ENCODE data around the gene MINDY3.
A peak's percentile ranks its signal among the peaks of the same experiment; 100 is the strongest.
"Not testable (repeated sequence)": the region's sequence is repeated elsewhere in the genome, so short reads cannot be mapped to it uniquely, and the experiment has no call there.

Gene MINDY3

DNA sequence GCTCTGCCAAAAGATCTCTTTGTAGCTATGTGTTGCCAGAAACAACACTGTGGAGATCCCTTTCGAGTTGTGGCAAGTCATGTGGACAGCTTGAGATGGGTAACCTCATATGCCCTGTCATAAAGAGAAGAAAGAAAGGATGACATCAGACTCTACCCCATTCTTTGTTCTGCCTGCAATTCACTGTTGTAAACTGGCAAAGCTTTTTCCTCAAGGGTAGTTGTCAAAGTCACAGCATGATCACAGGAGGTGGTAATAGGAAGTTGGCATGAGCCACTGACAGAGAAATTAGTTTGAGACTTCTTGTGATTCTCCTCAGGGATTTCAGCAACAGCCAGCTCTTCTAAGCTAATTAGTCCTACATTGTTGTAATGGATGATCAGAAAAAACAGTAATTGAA, 19.4 kb upstream of the MINDY3 start:
- TF ChIP-seq, protein P1, sequence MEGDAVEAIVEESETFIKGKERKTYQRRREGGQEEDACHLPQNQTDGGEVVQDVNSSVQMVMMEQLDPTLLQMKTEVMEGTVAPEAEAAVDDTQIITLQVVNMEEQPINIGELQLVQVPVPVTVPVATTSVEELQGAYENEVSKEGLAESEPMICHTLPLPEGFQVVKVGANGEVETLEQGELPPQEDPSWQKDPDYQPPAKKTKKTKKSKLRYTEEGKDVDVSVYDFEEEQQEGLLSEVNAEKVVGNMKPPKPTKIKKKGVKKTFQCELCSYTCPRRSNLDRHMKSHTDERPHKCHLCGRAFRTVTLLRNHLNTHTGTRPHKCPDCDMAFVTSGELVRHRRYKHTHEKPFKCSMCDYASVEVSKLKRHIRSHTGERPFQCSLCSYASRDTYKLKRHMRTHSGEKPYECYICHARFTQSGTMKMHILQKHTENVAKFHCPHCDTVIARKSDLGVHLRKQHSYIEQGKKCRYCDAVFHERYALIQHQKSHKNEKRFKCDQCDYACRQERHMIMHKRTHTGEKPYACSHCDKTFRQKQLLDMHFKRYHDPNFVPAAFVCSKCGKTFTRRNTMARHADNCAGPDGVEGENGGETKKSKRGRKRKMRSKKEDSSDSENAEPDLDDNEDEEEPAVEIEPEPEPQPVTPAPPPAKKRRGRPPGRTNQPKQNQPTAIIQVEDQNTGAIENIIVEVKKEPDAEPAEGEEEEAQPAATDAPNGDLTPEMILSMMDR (conservative IDR thresholded peaks at IDR 0.05; ENCODE audit: low read depth, low read length), result no peak
- no peak for DNase-seq (ENCODE audit: low read depth)
- H3K4me3 ChIP-seq (ENCODE audit: low read length), result no peak overlapping the region

DNA sequence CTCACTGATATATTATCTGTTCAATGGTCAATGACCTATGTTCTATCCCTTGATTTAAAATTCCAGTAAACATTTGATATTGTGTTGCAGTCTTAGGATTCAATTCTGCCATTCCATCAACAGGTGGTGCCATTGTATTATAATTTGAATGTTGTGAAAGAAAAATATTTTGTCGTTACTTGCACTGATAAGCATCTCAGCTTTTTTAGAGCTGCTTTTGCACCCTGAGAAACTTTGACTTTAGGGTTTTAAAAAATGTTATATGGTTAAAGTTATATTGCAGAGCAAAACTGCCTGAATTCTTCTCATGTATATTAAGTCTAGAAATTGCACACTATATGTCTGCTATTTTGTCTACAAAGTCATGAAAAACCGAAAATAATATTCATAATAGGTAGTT, 18.8 kb upstream of the MINDY3 start:
- H3K4me3 ChIP-seq (ENCODE audit: low read length), result no peak overlapping the region
- TF ChIP-seq, protein P1 (conservative IDR thresholded peaks at IDR 0.05; ENCODE audit: low read depth, low read length), result peak; percentile 68
- DNase-seq (ENCODE audit: low read depth), result no peak

DNA sequence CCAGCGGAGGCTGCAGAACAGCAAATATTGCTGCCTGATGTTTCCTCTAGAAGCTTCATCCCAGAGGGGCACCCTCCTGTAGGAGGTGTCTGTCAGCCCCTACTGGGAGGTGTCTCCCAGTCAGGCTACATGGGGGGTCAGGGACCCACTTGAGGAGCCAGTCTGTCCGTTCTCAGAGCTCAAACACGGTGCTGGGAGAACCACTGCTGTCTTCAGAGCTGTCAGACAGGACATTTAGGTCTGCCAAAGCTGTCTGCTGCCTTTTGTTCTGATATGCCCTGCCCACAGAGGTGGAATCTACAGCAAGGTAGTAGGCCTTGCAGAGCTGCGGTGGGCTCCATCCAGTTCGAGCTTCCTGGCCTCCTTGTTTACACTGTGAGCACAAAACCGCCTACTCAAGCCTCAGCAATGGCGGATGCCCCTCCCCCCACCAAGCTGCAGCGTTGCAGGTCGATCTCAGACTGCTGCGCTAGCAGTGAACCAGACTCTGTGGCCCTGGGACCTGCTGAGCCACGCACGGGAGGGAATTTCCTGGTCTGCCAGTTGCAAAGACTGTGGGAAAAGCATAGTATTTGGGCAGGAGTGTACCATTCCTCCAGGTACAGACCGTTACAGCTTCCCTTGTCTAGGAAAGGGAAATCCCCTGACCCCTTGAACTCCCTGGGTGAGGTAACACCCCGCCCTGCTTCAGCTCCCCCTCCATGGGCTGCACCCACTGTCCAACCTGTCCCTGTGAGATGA, 17.7 kb upstream of the MINDY3 start:
- no peak for DNase-seq (ENCODE audit: low read depth)
- TF ChIP-seq, protein P1 (conservative IDR thresholded peaks at IDR 0.05; ENCODE audit: low read depth, low read length), result no peak
- no peak overlapping the region for H3K4me3 ChIP-seq (ENCODE audit: low read length)

DNA sequence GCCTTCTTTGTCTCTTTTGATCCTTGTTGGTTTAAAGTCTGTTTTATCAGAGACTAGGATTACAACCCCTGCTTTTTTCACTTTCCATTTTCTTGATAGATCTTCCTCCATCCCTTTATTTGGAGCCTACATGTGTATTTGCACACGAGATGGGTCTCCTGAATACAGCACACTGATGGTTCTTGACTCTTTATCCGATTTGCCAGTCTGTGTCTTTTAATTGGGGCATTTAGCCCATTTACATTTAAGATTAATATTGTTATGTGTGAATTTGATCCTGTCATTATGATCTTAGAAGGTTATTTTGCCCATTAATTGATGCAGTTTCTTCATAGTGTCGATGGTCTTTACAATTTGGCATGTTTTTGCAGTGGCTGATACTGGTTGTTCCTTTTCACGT, 16.0 kb upstream of the MINDY3 start:
- not testable (repeated sequence) for DNase-seq (ENCODE audit: low read depth); H3K4me3 ChIP-seq (ENCODE audit: low read length)

- DNase-seq (ENCODE audit: low read depth); H3K4me3 ChIP-seq (ENCODE audit: low read length): not testable (repeated sequence)
Observed at GRCh38 chr10:15872645-15873044, 12.3 kb upstream of the MINDY3 start.

- TF ChIP-seq, protein P1 (conservative IDR thresholded peaks at IDR 0.05; ENCODE audit: low read depth, low read length), result no peak
- DNase-seq (ENCODE audit: low read depth), result no peak
- no peak overlapping the region for H3K4me3 ChIP-seq (ENCODE audit: low read length)
Observed at GRCh38 chr10:15871823-15872222, 11.5 kb upstream of the MINDY3 start.

GRCh38 chr10:15869935-15870334, 9.6 kb upstream of the MINDY3 start:
- no peak for DNase-seq (ENCODE audit: low read depth)
- no peak overlapping the region for H3K4me3 ChIP-seq (ENCODE audit: low read length)
- TF ChIP-seq, protein P1 (conservative IDR thresholded peaks at IDR 0.05; ENCODE audit: low read depth, low read length), result no peak

DNA sequence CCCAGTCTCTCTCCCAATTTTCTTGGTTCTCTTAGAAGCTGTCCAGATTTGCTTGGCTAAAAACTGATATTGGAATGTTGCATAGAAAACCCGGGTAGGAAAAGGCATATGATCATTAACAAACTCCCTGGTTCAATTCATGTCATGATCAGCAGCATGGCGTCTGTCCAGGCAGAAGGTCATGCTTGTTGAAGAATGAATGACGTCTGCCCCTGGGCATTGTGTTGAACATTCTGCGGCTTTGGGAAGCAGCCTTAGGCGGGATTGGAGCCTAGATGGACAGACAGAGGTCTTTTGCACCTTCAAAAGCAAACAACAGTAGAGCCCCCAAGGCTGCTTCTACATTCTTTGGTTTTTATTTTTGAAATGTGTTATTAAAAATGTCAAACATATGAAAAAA, 7.7 kb upstream of the MINDY3 start:
- no peak for DNase-seq (ENCODE audit: low read depth)
- no peak overlapping the region for H3K4me3 ChIP-seq (ENCODE audit: low read length)
- TF ChIP-seq, protein P1 (conservative IDR thresholded peaks at IDR 0.05; ENCODE audit: low read depth, low read length), result no peak

Data from retinal pigment epithelial cell (primary cell).